GM03348 (cell line): ENCODE data around the gene CBFA2T2.
"Not testable (repeated sequence)": the region's sequence is repeated elsewhere in the genome, so short reads cannot be mapped to it uniquely, and the experiment has no call there.

Source experiments
- DNase-seq: peaks from one replicate; pipeline ENCODE4 v3.0.0; 2012; ENCODE audit warnings: low spot score

CBFA2T2 gene

DNA sequence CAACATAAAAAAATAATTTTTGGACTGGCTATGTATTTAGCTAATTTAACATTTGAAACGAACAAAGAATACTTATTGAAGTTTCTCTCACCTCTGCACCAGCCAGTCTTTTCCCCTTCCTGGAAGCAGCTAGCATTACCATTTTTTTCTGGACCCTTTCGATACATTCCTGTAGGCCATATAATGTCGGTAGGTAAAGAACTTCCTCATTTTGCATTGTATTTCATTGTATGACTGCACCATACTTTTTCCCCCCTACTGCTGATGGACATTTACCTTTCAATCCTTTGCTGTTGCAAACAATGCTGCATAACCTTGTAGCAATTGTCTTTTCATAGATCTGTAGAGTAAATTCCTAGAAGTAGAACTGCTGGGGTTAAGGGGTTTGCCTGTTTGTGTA lies 17.6 kb downstream of the CBFA2T2 start:
- no peak for DNase-seq

DNA sequence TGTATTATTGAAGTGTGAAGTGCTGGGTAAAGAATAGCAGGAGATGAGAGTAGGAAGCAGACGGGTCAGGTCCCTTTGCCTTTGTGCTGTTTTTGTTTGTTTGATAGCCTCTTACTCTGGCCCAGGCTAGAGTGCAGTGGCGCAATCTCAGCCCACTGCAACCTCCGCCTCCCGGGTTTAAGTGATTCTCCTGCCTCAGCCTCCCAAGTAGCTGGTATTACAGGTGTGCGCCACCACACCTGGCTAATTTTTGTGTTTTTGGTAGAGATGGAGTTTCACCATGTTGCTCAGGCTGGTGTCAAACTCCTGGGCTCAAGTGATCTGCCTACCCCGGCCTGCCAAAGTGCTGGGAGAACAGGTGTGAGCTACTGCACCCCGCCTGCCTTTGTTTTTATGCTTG lies 18.1 kb downstream of the CBFA2T2 start:
- not testable (repeated sequence) for DNase-seq

DNA sequence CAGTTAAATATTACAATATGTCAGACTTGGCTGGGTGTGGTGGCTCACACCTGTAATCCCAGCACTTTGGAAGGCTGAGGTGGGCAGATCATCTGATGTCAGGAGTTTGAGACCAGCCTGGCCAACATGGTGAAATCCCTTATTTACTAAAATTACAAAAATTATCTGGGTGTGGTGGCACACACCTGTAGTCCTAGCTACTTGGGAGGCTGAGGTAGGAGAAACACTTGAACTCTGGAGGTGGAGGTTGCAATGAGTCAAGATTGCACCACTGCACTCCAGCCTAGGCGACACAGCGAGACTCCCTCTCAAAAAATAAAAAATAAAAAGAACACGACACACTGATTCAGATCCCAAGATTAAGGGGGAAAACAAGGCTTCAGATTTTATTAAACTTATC lies 19.2 kb downstream of the CBFA2T2 start:
- not testable (repeated sequence) for DNase-seq

DNA sequence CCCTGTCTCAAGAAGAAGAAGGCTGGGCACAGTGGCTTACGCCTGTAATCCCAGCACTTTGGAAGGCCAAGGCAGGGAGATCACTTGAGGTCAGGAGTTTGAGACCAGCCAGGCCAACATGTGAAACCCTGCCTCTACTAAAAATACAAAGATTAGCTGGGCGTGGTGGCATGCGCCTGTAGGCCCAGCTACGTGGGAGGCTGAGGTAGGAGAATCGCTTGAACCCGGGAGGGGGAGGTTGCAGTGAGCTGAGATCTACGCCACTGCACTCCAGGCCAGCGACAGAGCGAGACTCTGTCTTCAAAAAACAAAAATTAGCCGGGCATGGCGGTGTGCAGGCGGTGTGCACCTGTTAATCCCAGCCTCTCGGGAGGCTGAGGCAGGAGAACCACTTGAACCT lies 22.0 kb downstream of the CBFA2T2 start:
- not testable (repeated sequence) for DNase-seq

DNA sequence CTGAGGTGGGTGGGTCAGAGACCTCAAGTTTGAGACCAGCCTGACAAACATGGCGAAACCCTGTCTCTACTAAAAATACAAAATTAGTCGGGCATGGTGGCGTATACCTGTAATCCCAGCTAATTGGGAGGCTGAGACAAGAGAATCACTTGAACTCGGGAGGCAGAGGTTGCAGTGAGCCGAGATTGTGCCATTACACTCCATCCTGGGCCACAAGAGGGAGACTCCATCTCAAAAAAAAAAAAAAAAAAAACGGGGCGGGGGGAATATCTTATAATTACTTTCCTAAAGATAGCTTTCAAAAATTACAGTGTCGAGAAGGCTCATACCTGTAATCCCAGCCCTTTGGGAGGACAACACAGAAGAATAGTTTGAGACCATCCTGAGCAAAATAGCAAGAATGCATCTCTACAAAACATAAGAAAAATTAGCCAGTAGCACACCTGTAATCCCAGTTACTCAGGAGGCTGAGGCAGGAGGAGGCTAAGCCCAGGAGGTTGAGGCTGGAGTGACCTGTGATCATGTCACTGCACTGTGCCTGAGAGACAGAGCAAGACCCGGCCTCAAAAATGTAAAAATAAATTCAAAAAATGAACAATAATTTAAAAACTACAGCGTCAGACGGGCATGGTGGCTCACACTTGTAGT lies 25.8 kb downstream of the CBFA2T2 start:
- DNase-seq: no peak

DNA sequence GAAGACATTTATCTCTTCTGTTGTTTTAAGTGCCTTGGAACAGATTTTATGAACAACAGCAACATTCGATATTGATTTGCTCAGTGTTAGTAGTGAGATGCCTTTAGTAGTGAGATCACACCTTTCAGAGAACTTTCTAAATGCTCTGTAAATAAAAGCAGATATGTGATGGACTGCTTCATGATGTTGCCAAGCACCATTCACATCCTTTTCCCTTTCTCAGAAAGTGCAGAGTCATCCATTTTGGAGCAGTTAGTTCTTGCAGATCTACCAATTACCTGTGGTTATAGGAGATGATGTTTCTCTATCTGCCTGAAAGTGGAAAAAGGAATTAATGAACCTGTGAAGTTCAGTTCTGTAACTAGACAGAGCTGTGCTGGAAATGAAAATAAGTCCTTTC lies 27.0 kb downstream of the CBFA2T2 start:
- DNase-seq: no peak

DNA sequence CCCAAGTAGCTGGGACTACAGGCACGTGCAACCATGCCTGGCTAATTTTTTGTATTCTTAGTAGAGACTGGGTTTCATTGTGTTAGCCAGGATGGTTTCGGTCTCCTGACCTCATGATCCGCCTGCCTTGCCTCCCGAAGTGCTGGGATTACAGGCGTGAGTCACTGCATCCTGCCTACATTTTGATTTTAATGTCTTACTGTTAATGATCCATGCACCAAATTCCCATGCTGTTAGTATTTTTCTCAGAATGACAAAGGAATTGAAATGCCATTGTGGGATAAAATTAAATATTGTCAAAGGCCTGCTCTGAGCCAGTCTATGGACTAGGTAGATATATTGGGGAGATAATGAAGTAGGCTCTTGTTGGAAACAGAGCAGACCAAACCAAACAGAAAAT lies 28.2 kb downstream of the CBFA2T2 start:
- DNase-seq: peak; percentile 26

DNA sequence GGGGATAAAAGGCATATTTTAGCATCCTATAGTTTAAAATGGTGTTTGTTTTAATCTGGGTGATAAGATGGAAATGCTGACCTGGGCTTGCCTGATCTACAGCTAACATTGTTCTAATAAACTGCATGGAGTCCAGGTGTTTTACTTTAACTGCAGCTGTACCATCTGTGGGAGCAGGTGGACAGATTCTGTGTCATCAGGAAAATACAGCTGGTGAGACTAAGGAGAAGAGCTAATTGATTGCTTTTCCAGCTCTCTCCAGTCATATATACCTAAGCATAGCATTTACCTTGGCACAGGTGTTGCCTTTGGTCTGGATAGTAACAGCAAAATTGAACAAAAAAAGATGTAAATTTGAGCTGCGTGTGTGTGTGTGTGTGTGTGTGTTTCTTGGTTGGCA lies 31.6 kb downstream of the CBFA2T2 start:
- DNase-seq: no peak

DNA sequence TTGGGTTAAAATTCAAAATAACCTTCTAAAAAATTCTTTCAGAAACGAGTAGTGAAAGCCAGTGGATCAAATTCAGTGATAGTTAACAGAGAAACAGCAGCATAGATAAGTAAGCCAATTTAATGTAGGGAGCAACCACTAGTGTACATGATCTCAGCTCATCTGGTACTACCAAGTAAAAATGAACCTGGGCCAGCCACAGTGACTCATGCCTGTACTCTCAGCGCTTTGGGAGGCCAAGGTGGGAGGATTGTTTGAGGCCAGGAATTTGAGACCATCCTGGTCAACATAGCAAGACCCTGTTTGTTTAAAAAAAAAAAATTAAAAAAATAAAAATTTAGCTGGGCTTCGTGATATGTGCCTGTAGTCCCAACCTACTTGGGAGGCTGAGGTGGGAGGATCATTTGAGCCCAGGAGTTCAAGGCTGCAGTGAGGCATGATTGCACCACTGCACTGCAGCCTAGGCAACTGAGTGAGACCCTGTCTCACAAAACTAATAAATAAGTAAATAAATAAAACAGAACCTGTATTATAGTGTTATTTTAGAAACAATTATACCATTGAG lies 32.4 kb downstream of the CBFA2T2 start:
- DNase-seq: no peak

DNA sequence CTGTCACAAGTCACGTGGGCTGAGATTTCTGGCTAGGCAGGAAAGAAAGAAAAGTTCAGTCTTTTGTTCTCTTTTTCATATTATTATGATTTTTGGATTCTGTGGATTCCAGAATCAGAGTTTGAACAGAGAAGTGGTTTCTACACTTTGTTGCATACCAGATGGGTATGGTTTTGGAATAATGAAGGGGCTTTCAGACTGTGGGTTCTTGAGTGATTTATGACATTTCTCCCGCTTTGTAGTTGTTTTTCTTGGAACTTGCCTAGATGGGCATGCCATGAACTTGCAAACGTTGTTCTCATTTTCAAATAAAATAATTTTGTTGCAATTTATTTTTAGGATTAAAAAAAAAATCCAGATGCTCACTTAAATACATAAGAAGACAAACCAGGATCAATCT lies 34.4 kb downstream of the CBFA2T2 start:
- no peak for DNase-seq

DNA sequence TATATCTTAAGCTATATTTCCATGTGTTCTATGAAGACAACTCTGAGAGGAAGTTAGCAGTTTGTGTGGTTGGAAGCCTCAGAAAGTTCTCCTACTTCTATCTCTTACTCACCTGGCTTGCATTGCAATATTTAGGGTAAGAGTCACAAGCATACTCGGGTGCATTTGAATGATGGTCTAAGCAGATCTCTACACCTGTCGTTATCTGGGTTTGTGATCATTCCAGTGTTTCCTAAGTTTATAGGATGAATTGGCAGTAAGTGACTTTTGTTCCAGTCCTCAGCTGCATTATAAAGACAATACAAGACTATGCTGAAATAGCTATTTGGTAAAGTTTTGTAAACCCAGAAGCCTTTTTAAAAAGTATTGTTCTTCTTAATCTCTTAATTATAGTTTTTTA lies 36.9 kb downstream of the CBFA2T2 start:
- no peak for DNase-seq

DNA sequence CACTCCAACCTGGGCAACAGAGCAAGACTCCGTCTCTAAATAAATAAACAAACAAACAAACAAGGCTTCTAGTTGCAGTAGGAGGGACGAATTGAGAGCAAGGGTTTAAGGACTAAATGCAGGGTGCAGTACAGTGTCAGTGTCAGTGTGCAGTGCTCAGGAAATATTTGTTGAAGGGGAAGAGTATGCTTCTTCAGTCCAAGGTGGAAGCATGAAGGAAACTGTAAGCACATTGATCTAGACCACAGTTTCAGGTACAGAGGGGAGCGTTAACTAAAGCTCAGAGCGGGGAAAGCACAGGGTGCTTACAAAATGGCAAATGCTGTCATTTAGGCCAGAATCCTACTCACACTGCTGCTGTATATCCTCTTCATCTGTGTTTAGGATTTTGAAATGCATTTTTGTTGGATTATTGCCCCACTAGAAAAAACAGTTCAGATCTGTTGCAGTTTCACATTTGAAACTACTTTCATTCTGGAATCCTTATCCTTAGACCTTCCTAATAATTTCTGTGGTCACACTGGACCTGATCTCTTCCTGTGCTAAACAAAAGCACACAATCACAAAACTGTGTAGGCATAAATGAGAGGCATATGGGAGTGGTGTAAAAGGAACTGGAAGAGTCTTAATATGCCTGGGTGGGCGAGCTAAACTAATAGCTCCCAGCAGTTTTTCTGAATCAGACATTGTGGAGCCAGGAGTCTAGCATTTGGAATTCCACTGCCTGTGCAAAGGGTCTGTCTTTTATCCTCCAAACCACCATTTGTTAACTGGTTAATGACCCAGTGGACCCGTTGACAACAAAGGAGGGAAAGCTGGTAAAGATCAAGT lies 41.4 kb downstream of the CBFA2T2 start:
- DNase-seq: peak; percentile 25

DNA sequence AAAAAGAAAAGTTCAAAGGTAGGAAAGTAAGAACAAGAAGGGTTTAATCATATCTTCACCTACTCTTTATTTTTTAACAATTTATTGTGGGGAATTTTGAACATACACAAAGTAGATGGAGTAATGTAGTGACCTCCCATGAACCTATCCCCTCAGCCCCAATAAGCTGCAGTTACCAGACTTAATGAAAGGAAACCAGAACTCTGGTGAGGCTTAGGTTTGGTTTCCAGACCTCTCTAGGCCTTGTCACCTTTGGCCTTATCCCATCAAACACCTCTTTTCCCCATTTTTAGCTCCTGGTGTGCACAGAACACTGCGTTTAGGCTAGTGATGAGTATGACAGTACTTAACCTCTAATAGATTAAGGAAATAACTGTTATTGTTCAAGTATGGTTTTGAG lies 42.0 kb downstream of the CBFA2T2 start:
- no peak for DNase-seq

DNA sequence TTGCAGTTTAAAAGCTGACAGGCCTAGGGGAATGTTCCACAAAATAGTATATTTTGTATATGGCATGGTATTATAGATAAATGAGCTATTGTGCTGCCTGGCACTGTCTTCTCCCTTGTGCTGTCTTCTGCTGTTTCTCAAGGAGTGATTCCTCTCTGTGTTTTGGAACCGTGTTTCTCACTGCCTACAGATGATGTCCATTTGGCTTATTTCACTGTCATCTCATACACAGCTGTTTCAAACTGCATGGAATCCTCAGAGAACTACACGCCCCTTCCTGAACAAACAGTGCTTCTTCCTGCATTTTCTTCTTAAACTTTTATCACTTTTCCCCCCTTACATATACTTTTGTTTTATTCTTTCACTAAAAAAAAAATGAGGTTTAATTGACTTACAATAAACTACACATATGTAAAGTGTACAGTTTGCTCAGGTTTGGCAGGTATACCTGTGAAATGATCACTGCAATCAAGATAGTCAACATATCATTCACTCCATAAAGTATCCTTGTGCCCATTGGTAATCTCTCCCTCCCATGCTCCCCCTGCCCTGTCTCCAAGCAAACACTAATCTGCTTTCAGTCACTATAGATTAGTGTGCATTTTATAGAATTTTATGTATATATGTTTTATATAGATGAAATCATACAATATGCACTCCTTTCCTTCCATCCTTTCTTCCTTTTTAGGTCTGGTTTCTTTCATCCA lies 43.0 kb downstream of the CBFA2T2 start:
- peak; percentile 31 for DNase-seq

DNA sequence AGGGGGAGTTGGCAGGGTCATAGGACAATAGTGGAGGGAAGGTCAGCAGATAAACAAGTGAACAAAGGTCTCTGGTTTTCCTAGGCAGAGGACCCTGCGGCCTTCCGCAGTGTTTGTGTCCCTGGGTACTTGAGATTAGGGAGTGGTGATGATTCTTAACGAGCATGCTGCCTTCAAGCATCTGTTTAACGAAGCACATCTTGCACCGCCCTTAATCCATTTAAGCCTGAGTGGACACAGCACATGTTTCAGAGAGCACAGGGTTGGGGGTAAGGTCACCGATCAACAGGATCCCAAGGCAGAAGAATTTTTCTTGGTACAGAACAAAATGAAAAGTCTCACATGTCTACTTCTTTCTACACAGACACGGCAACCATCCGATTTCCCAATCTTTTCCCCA lies 45.8 kb downstream of the CBFA2T2 start:
- DNase-seq: not testable (repeated sequence)

DNA sequence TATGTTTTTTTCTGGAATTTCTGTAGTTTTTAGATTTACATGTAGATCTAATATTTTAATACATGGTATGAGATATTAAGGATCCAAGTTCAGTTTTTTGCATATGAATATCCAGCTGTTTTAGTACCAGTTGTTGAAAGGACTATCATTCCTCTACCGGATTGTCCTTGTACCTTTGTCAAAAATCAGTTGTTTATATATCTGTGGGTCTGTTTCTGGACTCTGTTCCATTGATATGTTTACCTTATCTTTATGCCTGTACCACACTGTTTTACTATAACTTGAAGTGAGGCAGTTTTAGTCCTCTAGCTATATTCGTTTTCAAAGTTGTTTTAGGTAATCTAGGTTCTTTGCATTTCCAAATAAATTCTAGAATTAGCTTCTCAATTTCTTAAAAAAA lies 47.7 kb downstream of the CBFA2T2 start:
- no peak for DNase-seq

DNA sequence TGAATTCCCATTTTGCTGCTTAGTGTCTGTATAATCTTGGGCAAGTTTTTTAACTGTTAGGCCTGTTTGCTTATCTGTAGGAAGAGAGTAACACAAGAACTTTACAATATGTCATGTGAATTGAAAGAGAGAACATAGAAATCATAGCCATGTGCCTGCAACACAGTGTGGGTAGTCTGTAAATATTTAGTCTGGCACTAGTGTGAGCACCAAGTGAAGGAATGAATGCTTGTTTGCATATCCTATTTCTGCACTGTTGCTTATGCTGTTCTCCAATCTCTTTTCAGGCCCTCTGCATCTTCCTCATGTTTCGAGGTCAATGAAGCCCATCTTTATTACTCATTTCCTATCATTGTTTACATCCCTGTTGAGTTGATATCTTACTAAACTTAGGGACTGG lies 49.2 kb downstream of the CBFA2T2 start:
- no peak for DNase-seq

DNA sequence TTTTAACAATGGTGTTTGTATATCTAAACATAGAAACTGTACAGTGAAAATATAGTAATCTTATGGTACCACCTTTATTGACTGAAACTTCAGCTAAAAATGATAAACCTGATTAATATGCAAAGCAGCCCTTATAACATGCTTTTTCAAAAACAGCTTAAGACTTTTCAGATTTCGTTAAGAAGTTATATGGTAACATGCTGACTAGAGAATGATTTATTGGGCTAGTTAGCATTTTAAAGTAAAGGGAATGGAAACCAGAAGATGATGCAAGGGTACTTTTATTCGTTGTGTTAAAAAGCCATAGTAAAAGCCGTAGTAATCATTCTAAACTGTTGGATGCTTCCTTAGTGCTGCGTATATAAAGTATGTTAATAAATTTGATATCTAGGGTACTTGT lies 50.5 kb downstream of the CBFA2T2 start:
- no peak for DNase-seq

DNA sequence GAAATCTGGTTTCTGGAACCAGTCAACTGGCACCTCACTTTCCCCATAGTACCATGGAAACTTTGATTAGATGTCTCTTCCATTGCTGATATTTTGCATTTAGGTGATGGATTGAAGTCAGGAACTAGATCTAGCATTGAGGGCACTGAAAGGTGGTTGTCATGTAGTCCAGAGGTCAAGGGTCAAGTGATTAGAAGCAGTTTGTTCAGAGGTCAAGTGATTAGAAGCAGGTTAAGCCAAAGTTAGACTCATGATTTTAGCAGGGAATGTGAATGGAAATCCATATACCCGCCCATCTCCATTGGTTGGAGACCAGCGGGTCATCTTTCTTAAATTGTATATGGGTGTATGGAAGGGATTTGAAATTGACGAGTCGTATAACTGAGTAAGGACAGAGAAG lies 51.2 kb downstream of the CBFA2T2 start:
- no peak for DNase-seq

DNA sequence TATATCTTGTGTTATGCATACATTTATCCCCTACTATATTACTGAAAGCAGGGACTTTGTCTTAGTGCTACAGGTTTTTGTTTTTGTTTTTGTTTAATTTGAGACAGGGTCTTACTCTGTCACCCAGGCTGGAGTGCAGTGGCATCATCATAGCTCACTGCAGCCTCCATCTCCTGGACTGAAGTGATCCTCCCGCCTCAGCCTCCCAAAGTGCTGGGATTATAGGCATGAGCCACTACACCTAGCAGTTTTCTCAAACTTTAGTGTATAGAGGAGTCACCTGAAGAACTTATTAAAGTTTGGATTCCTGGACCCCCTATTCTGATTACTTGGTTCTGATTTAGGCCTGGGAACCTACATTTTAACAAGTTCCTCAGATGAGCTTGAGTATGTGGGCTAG lies 51.9 kb downstream of the CBFA2T2 start:
- no peak for DNase-seq

DNA sequence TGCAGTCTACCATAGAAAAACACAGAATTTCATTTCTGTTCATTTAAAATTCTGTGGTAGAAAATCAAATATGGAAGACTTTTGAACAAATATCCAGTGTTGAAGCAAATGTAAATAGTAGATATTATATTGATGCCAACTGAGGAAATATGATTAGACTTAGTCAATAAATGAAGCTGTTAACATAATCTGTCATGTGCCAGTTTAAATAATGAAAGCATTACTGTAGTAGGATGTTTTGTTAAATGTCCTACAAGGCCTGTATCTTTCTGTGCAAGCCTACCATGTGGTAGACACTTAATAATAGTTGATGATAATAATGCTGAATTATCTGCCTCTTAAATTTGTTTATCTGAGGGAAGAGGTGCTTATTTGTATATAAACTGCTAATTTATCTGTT lies 55.9 kb downstream of the CBFA2T2 start:
- DNase-seq: no peak

DNA sequence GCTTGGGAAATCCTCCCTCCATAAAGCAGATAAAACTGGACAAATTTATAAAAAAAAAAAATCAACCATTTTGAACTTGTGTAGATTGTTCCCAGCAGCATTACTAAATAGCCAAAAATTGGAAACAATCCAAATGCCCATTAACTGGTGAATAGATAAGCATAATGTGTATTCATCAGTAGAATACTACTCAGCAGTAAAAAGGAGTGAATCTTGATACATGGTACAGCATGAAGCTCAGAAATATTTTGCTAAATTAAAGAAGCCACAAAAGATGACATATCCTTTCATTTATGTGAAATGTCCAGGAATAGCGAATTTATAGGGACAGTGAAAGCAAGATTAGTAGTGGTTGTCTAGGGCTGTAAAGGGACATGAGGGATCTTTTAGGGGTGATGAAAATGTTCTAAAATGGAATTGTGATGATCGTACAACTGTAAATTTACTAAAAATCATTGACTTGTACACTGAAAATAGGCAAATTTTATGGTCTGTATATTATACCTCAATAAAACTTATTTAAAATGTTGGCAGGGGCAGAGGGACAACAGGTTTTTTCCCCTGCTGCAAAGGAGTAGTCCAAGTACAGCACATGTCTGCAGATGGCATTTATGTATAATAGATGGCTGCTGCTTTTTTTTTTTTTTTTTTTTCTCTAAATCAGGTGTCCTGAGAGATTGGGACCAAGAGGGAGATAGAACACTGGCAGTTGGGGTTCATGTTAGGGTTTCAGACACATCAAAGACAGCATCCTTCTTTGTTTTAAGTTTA lies 59.5 kb downstream of the CBFA2T2 start:
- DNase-seq: no peak
